HG02884 (cell line): ENCODE measurements around the gene ABCB6.

Experiments used
- ATAC-seq: cut with Tn5 transposase; IDR thresholded peaks from one replicate; pipeline ENCODE4 v1.9.1; 2021; ENCODE audit warnings: mild to moderate bottlenecking, moderate library complexity; ENCODE audit not compliant: unreplicated experiment

ABCB6 gene

DNA sequence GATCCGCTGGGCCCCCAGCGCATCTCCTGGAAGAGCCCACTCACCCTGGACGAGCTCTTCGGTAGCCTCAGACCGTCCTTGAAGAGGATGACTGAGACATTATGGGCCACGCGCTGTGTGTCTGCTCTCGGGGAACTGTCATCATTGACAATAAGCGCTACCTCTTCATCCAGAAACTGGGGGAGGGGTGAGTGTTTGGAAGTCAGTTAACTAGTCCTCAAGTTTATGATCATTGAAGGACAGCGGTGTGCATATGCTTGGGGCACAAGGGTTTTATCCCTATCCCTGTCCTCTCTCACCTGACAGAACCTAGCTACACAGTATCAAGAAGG, 27.1 kb upstream of the ABCB6 start:
- ATAC-seq, result no peak

GRCh38 chr2:219245148-219245898, 26.6 kb upstream of the ABCB6 start, which contains the start of the genes GLB1L and STK16:
Gene GLB1L (minus strand): TSS chr2:219245444. CDS start chr2:219243573, 1,871 bp downstream.
Gene STK16 (plus strand): TSS chr2:219245479. CDS start chr2:219246000, 521 bp downstream.
- ATAC-seq, result peak; percentile 79

- ATAC-seq, result no peak
Observed at GRCh38 chr2:219244789-219245147, 26.0 kb upstream of the ABCB6 start.

GRCh38 chr2:219243291-219243761, 24.6 kb upstream of the ABCB6 start:
- no peak for ATAC-seq

- ATAC-seq, result no peak
Observed at GRCh38 chr2:219234331-219234730, 15.6 kb upstream of the ABCB6 start.

GRCh38 chr2:219230059-219230540, 11.3 kb upstream of the ABCB6 start:
- peak; percentile 13 for ATAC-seq

GRCh38 chr2:219229305-219230058, 10.7 kb upstream of the ABCB6 start, which contains the start of the genes ANKZF1 and ATG9A:
Gene ANKZF1 (plus strand): TSS chr2:219229806. CDS start chr2:219230258, 452 bp downstream.
Gene ATG9A (minus strand): TSS chr2:219229636. CDS start chr2:219228024, 1,612 bp downstream.
- peak; percentile 97 for ATAC-seq

- no peak for ATAC-seq
Observed at GRCh38 chr2:219228911-219229304, 10.2 kb upstream of the ABCB6 start.

DNA sequence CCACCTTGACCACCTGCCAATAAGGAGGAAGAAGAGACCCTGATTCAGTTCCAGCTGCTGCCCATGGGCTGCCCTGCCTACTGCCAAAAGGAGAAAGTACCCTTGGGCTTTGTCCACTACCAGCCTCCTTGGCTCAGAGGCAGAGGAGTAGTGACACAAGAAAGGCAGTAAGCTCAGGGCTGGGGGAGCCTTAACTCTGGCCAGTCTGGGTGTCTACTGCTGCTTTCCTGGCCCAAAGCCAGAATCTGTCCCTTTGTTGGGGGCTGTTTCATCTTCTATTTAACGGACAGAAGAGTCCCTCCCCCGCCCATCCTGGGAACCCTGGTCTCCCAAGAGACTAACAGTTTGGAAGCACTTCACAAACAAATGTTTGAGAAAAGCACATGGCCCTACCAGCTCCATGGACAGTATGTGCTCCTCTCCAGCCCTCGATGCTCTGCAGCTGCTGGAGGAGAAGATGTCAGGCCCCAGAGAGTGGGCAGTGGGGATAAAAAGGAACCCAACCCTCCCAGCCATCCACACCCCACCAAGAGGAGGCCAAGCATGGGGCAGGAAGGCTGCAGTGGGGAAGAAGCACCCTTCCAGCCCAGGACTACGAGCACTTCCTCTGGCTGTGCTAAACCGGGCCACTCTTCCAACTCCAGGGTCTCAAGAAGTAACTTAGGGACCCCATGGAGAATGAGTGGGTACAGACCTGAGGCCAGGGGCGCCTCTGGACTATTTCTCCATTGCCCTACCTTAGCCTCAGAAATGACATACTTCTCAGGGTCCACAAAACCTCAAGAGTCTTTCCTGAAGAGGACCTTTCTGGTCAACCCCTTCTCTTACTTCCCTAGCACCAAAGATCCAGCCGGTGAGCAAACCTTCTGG, 9.5 kb upstream of the ABCB6 start:
- no peak for ATAC-seq

GRCh38 chr2:219225350-219225749, 6.6 kb upstream of the ABCB6 start:
- no peak for ATAC-seq

DNA sequence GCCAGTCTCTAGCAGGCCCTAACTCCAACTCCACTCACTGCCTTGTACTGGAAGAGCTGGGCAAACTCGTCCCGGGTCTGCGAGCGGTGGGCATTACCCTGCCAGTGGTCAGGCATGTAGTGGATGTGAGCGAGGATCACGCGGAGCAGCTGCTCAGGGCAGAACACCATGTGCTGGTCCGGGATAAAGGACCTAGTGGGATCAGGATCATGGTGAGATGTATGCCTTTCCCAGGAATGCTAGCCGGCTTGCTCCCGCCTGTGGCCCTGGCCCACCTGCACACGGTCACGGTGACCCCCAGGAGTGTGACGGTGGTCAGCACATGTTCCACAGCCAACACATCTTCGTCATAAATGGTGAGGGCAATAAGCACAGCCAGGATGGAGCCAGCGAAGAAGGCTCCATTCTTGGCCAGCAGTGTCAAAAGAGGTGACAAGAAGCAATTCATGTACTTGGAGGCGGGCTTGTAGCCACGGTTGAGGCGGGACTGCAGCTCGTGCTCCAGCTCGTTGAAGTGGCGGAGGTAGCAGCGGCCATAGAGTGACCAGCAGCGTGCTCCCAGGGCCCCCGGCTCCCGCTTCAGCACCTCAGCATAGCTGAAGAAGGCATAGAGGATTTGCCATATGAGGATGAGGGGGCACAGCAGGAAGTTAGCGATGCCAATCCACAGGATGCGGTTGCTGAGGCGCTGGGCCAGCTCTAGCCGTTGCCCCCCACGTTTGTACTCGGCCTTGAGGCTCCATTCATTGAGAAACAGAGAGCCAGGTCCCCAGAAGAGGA, 5.3 kb upstream of the ABCB6 start:
- no peak for ATAC-seq

DNA sequence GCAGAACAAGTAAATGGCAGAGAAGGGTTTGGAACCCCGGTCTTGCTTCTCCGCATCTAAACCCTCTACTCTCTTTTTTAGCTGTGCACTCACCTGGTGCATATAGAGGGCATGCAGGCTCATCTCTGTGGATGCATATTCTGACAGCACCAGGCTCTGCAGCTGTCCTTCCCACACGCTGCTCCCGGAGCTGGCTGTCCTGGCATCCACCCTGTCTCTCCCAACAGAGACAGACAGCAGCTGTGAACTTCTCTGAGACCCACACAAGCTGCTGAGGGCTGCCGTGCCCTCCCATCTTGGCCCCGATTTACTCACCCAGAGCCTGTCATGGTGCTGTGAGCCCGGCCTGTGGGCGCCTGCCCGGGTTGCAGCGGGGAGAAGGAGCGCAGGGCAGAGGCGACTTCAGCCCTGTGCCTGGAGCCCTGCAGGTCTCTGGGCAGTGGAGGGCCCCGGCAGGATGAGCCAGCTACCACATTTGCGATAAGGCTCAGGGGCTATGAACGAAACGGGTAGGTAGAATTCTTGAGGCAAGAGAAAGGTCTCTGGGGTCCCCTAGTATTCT, 3.3 kb upstream of the ABCB6 start:
- no peak for ATAC-seq

DNA sequence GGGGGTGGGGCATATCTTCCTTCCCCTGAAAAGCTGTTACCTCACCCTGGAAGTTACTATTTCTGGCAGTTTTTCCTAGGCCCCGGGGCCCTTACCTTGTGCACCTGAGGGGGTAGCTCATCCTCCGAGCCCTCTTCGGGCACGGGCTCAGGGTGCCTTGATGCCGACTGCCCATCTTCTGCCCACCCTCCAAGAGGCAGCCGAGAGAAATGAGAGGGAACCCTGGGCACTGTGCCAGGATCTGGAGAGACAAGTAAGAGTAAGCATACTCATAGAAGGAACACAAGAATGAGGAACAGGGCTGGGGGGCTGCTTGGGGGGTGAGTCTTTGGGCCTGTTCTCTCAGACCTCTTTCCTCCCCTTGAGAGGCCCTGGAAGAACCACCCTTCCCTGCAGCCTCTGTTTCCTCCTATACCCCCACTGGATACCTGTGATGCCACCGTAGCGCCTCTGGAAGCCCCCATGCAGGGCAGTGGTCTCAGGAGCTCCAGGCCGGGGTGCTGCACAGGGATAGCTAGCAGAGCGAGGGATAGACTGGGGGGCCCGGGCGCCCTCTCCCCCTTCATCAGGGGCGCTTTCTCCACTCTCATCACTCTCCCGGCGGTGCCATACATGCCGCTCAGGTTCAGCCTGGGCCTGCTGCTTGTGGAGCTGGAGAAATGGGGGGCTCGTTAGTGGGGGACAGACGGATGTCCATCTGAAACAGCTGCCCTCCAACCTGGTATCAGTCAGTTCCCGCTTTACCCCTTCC, 2.1 kb upstream of the ABCB6 start:
- ATAC-seq, result no peak

DNA sequence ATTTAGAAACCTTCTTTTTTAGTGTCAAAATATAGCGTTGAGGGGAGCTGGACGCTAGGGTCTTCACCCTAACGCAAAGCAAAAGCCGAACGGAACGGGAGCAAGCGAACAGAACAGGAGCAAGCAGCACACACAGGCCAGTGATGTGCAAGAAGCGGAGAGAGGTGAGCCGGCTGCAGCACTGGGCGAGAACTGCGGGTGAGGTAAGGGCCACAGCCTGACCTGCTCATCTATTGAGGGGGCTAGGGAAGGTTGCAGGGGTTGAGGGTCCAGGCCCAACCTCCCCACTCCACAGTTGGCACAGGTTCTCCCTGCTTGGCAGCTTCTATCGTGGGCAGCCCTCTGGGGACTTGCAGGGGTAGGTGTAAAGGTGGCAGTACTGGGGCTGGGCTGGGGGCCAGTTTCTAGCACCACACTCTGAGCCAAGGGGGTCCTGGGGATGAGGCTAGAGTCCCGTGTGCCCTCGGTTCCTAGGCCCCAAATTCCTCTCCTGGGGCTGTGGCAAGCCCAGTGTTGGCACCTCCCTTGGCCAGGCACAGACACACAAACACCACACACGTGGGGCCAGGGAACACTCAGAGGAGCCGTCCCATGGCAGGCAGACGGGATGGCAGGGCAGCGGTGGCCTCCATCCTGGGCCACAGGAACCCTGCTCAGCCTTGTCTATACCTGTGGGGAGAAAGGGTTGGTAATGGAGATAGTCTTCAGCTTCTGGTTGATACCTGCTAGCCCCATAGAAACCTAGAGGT, 1.2 kb upstream of the ABCB6 start:
- no peak for ATAC-seq

- ATAC-seq, result peak; percentile 9
Observed at GRCh38 chr2:219218217-219218731, 484 bp downstream of the ABCB6 start.

GRCh38 chr2:219216535-219216915, 2.2 kb downstream of the ABCB6 start:
- ATAC-seq, result no peak

DNA sequence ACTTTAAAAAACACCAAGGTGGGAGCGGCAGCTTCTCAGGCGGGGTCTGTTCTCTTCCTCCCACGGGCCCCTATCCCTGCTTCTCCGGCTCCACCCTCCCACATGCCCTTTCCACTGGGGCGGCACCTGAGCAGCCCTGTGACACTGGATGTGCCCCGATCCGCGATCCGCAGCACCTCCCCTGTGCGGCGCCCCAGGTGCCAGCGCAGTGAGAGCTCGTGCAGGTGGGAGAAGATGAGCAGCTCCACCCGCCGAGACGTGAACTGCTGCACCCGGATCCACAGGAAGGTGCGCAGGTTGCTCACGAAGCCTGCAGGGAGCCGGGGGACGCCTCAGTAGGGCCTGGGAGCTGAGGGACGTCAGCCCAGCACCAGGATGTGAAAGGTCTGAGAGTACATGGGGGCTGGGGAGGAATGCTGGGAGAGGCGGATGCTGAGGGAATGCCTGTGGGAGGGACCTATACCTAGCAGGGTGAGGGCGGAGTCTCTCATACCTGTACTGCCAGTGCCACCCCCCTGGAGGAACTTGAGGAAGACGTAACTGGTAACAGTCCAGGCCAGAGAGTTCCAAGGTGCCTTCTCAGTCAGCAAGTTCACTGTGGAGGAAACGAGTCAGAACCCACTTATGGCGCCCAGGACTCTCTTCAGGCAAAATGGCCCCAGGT, 2.8 kb downstream of the ABCB6 start:
- no peak for ATAC-seq

GRCh38 chr2:219214786-219215185, 4.0 kb downstream of the ABCB6 start:
- ATAC-seq, result no peak
